GM18858 (cell line): Measurements from ENCODE around the gene DLX6.
A peak's percentile ranks its signal among the peaks of the same experiment; 100 is the strongest.
"Not testable (repeated sequence)": the region's sequence is repeated elsewhere in the genome, so short reads cannot be mapped to it uniquely, and the experiment has no call there.

Source experiments
- ATAC-seq: cut with Tn5 transposase; IDR thresholded peaks from one replicate; pipeline ENCODE4 v1.9.1; 2021; ENCODE audit not compliant: unreplicated experiment

DLX6 gene

DNA sequence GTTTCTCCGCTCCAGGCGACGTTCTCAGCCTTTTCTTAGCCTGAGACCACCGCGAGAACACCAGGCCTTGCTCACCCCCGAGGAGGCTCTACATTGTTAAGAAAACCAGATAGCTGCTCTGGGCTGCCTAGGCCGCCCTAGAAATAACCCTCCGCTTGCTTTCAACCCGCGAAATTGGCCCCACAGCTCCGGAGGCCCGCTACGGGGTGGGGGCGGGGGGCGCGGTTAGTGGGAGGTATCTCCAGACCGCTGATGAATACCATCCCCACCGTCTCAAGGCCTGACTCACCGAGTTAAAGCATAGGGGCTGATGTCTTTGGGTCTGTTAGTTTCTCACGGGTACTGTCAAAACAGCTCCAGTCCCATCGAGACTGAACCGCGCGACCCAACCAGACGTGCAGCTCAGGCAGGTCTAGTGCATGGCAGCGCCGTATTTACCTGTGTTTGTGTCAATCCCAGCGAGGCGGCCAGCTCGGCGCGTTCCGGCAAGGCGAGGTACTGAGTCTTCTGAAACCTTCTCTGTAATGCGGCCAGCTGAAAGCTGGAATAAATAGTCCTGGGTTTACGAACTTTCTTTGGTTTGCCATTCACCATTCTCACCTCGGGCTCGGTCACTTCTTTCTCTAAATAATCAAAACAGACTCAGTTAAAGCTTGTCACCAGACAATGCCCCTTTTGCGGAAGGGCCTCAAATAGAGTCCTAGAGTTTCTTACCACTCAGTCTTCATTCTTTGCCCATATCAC lies 16.6 kb downstream of the DLX6 start:
- no peak for ATAC-seq

- ATAC-seq: no peak
Measured at GRCh38 chr7:97022491-97023306, 17.3 kb downstream of the DLX6 start.

DNA sequence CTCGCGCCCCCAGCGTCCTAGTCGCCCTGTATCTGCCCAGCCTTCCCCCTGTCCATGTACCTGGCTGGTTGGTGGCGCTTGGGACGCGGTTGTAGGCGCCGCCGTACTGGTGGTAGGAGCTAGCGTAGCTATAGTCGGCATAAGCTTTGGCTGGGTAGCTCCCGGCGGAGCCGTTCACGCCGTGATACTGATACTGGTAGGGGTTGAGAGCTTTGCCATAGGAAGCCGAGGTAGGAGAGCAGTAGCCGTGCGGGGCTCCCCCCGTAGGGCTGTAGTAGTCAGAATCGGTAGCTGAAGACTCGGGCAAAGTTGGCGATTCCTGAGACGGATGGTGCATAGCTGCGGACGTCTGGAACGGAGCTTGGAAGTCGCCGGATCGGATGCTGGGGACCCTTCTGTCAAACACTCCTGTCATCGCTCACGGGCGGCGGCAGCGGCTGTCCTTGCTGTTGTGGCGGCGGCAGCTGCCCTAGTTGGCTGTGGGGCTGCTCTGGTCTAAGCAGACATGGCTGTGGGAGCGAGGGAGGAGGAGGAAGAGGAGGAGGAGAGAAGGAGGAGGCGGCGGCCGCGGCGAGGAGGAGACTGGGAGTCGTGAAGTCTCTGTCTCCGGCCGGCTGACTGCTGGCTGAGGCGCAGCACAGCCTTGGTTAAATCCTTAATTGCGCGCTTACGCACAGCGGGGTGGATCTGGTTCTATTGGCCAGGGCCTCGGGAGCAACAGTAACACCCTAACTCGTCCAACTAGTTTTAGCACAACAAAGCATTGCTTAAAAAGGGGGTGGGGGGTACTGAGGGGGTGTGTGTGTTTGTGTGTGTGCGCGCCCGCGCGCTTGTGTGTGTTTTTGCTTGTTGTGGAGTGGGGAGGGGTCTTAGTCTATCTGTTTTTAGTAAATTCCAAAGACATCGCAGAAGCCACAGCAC lies 19.1 kb downstream of the DLX6 start, which contains the start of gene DLX5:
DLX5 (minus strand) TSS at position 623 of the 921 bp plus-strand sequence; CDS start at position 415, 208 bp downstream.
- no peak for ATAC-seq

DNA sequence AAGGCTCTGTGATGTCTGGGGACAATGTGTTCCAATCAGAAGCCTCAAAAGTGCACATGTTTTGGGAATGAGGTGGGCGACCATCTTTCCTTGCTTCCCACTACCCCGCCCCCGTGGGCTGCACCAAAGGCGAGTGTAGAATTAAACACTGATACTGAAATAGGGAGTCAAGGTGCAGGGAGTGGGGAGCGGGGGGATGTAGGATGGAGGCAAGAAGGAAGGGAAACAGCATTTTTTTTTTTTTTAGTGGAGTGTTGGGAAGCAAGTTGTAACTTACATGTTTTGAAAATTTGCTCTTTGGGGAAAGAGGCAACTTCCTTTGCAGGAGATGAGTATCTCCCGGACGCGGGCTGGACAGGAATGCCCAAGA lies 19.8 kb downstream of the DLX6 start:
- no peak for ATAC-seq

GRCh38 chr7:97025983-97026714 lies 20.8 kb downstream of the DLX6 start:
- no peak for ATAC-seq

- ATAC-seq: peak; percentile 15
Measured at GRCh38 chr7:97026715-97027426, 21.5 kb downstream of the DLX6 start.

DNA sequence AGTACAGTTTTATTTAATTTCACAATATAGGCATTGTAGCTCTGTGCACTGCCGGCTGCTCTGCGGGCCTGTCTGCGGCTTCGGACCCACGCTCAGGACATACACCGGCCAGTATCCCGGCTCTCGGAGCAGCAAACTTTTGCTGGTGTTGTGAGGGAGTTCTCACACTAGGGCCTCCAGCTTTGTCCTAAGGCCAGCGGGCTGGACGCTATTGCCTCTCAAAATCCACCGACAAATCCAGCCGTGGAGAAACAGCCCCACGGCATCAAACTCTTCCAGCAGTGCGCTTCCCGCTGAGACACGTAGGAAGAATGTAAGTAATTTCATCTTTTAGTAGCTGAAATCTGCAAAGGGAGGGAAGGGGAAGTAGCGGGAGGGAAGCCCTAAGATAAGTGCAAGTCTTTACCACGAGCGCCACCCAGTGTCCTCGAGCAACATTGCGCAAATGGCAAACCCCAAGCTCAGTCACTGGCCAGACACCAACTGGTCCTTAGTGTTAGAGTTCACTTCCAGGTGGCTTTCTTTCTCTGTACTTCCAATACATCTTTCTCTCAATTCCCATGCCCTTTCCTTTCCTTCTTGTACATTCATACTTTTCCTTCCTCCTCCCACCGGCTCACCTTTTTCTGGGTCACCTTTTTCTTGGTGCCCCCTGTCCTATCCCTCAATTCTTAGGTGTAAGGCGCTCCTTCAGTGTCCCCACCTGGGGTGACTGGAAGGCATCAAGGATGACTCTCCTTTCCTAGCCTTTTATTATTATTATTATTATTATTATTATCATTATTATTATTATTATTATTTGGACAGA lies 22.3 kb downstream of the DLX6 start:
- ATAC-seq: peak; percentile 81

GRCh38 chr7:97034213-97034852 lies 29.0 kb downstream of the DLX6 start:
- not testable (repeated sequence) for ATAC-seq

DNA sequence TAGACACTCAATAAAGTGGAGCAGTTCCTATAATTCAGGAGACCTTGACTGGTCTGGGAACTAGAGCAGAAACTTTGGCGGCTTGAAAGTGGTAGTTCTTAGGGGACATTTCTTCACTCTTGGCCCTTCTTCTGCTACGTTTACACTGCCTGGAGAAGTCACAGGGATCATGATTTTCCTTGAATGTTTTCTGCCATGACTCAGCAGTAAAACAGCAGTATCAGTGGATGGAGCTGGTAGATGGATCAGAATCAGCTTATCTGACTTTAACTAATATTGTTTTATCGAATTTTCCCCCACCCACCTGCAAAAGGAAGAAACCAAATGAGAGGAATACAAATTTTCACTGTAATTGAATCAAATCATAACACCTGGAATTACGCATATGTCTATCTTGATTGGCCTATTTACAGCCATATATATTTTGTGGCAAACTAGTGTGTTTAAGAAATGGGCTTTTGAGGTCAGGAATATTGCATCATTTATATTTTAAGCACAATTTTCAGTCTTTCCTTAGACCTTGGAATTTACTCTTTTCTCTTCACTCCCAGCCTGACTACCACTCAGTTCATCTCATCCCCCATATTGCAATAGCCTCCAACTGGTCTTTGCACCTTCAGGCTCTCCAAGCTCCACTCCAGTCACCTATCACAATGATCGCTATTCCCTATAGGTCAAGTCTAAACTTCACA lies 34.2 kb downstream of the DLX6 start:
- no peak for ATAC-seq

GRCh38 chr7:97043281-97043680 lies 37.9 kb downstream of the DLX6 start:
- ATAC-seq: no peak
